ENCODE data around the gene ELP4. TPM values are rescaled to one million over a fixed set of nuclear protein-coding genes. Genes with fewer than 3 reads are reported as not detected.

ELP4 gene
- total RNA-seq, 1 experiment from 2014 or later, result 15.2 TPM

DNA sequence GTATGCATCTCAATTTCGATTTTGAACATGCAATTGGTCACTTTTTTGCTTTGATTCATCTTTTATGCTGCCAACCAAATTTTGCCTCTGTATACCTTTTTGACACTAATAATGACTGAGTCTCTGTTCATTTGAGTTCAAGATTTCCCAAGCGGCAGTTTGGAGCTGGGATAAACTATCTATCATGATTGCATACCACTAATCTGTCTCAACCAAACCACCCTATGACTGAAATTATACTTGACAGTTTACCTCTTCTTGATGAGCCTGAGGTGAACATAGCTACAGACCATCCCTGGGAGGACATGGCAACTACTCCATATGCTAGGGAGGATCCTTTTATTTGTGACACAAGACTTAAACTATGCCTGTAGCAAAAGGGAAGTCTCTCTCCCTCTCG lies 155.4 kb downstream of the ELP4 start:
- Histone ChIP-seq H3K14ac (ENCODE audit: insufficient read depth, low read length) (no peak overlapping the region), H2BK5ac (ENCODE audit: insufficient read length, low read length) (no peak overlapping the region), H3K9me3 (ENCODE audit: control insufficient read depth, low read depth, low read length) (no peaks in the 10 kb centered on the region), H3T11ph (ENCODE audit: low read length) (no peak overlapping the region), H3K79me2 (ENCODE audit: insufficient read depth, low read length) (no peaks in the 10 kb centered on the region), H2AK5ac (ENCODE audit: insufficient read length, low read length) (no peak overlapping the region), H2AFZ (ENCODE audit: low read length) (no peak overlapping the region), H3K18ac (ENCODE audit: insufficient read length, low read depth, low read length) (no peak overlapping the region), H3K23me2 (ENCODE audit: insufficient read length, low read depth, low read length, poor library complexity, severe bottlenecking) (no peaks in the 10 kb centered on the region), H2BK12ac (ENCODE audit: insufficient read length, low read depth, low read length) (no peak overlapping the region), H3K56ac (ENCODE audit: insufficient read length, low read depth, low read length) (no peak overlapping the region), H4K5ac (ENCODE audit: insufficient read length, low read depth, low read length) (no peak overlapping the region), H4K20me1 (ENCODE audit: control insufficient read depth, insufficient read depth, insufficient read length) (no peaks in the 10 kb centered on the region), H2BK120ac (ENCODE audit: low read depth, low read length, poor library complexity, severe bottlenecking) (no peak overlapping the region), H3K23ac (ENCODE audit: insufficient read length, low read depth, low read length) (no peak overlapping the region), H2BK15ac (ENCODE audit: low read depth, low read length) (no peak overlapping the region), H3K4me1 (ENCODE audit: insufficient read depth, low read length) (no peaks in the 10 kb centered on the region), H4K8ac (replicated peaks; ENCODE audit: insufficient read length, low read depth, low read length) (no peak overlapping the region), H3K4me2 (ENCODE audit: insufficient read depth, insufficient read length, low read length) (no peak overlapping the region), H3K27ac (ENCODE audit: insufficient read length, low read depth, low read length) (no peak overlapping the region), H3K4ac (ENCODE audit: low read depth, low read length) (no peak overlapping the region), H3K27me3 (ENCODE audit: insufficient read depth, low read length) (no peaks in the 10 kb centered on the region), H2BK20ac (ENCODE audit: low read depth, low read length, poor library complexity, severe bottlenecking) (no peak overlapping the region), H3K9ac (ENCODE audit: extremely low read depth, insufficient read length, low read length) (no peak overlapping the region), H3K79me1 (ENCODE audit: insufficient read depth, low read depth, low read length, poor library complexity, severe bottlenecking) (no peaks in the 10 kb centered on the region), H4K91ac (ENCODE audit: insufficient read length, low read depth, low read length) (no peak overlapping the region)
- H3K4me1 Mint-ChIP-seq, result peaks cover 8 to 9% of the 10 kb centered on the region in 2 experiments
- no peaks in the 10 kb centered on the region for H3K27me3 Mint-ChIP-seq (ENCODE audit: low read depth)
- 0 out of 7 replicates have a peak overlapping the region, but pooled peaks of 1 of the 3 experiments have one; percentile 5 for H3K27ac Mint-ChIP-seq
- H3K9me3 Mint-ChIP-seq, result no peaks in the 10 kb centered on the region
- WGBS (ENCODE audit: extremely low coverage, insufficient read length, low lambda C conversion rate), result no CpG with 5 or more reads among the region's 3 CpGs
- H3K36me3 Mint-ChIP-seq (ENCODE audit: insufficient read depth in 1 of 3, low read depth in 3 of 3), result no peaks in the 10 kb centered on the region
- no peak overlapping the region for H3K4me3 Mint-ChIP-seq
- TF ChIP-seq, protein P1, sequence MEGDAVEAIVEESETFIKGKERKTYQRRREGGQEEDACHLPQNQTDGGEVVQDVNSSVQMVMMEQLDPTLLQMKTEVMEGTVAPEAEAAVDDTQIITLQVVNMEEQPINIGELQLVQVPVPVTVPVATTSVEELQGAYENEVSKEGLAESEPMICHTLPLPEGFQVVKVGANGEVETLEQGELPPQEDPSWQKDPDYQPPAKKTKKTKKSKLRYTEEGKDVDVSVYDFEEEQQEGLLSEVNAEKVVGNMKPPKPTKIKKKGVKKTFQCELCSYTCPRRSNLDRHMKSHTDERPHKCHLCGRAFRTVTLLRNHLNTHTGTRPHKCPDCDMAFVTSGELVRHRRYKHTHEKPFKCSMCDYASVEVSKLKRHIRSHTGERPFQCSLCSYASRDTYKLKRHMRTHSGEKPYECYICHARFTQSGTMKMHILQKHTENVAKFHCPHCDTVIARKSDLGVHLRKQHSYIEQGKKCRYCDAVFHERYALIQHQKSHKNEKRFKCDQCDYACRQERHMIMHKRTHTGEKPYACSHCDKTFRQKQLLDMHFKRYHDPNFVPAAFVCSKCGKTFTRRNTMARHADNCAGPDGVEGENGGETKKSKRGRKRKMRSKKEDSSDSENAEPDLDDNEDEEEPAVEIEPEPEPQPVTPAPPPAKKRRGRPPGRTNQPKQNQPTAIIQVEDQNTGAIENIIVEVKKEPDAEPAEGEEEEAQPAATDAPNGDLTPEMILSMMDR (conservative IDR thresholded peaks at IDR 0.05), result no peak
- DNase-seq, result no peak

All from H9 (cell line).